GM21423 (cell line): ENCODE measurements around the gene JMY.

Experiments
- ATAC-seq: cut with Tn5 transposase; IDR thresholded peaks from one replicate; pipeline ENCODE4 v1.9.1; 2021; ENCODE audit warnings: mild to moderate bottlenecking, moderate library complexity; ENCODE audit not compliant: unreplicated experiment

Gene JMY

GRCh38 chr5:79235634-79236361, at the start of gene JMY:
TSS of gene JMY (plus strand) at chr5:79236131. CDS start at chr5:79236651, 520 bp downstream.
- ATAC-seq = peak; percentile 75

- ATAC-seq = no peak
Observed at GRCh38 chr5:79186455-79186854, 49.5 kb upstream of the JMY start.

GRCh38 chr5:79189439-79190234, 46.3 kb upstream of the JMY start:
- ATAC-seq = no peak

- ATAC-seq = no peak
Observed at GRCh38 chr5:79190235-79190529, 45.7 kb upstream of the JMY start.

- ATAC-seq = no peak
Observed at GRCh38 chr5:79191457-79191856, 44.5 kb upstream of the JMY start.

- ATAC-seq = no peak
Observed at GRCh38 chr5:79193643-79194042, 42.3 kb upstream of the JMY start.

- ATAC-seq = no peak
Observed at GRCh38 chr5:79200573-79201183, 35.3 kb upstream of the JMY start.

GRCh38 chr5:79201206-79201605, 34.7 kb upstream of the JMY start:
- ATAC-seq = no peak

GRCh38 chr5:79202076-79202475, 33.9 kb upstream of the JMY start:
- ATAC-seq = no peak

- ATAC-seq = no peak
Observed at GRCh38 chr5:79205965-79206364, 30.0 kb upstream of the JMY start.

GRCh38 chr5:79206541-79206940, 29.4 kb upstream of the JMY start:
- ATAC-seq = no peak

- ATAC-seq = no peak
Observed at GRCh38 chr5:79209505-79209904, 26.4 kb upstream of the JMY start.

- ATAC-seq = no peak
Observed at GRCh38 chr5:79224286-79224984, 11.5 kb upstream of the JMY start.

- no peak for ATAC-seq
Observed at GRCh38 chr5:79225026-79225425, 10.9 kb upstream of the JMY start.

- ATAC-seq = no peak
Observed at GRCh38 chr5:79225441-79225840, 10.5 kb upstream of the JMY start.

- ATAC-seq = no peak
Observed at GRCh38 chr5:79227484-79228025, 8.4 kb upstream of the JMY start.

- peak; percentile 62 for ATAC-seq
Observed at GRCh38 chr5:79229357-79230174, 6.4 kb upstream of the JMY start.

GRCh38 chr5:79235261-79235633, 684 bp upstream of the JMY start:
- no peak for ATAC-seq

GRCh38 chr5:79236362-79236969, 535 bp downstream of the JMY start:
- ATAC-seq = peak; percentile 20
